OCI-LY1 (cell line): Measurements from ENCODE around the gene CUX1.

Source experiments
- CTCF ChIP-seq: fragments of 200-600 bp; sonication (generic), shearing (Covaris generic); IDR thresholded peaks from 2 replicates; pipeline ENCODE4 v1.5.1; 2017; ENCODE audit warnings: mild to moderate bottlenecking, antibody characterized with exemption, low read length, moderate library complexity, mixed read lengths
- EZH2 ChIP-seq: fragments of 200-600 bp; sonication (generic), shearing (Covaris generic); IDR thresholded peaks from 2 replicates; pipeline ENCODE4 v1.8.0; 2017; ENCODE audit warnings: borderline replicate concordance, mixed run types, mild to moderate bottlenecking, antibody characterized with exemption, low read length, moderate library complexity, mixed read lengths

DNA sequence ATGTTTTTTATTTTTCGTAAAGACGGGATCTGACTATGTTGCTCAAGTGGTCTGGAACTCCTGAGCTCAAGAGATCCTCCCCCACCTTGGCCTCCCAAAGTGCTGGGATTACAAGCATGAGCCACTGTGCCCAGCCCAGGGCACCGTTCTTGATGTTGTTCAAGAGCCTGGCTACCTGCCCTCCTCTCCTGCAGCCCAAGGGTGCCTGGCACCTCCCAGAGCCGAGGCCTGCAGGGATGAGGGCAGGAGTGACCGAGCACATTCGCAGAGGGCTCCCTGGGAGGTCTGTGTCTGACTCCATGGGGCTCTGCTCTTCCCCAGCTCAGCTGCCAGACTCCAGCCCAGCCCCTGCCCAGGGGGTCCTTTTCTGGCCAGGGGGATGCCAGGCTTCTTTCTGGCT, 484.6 kb downstream of the CUX1 start:
- TF ChIP-seq EZH2 (no peak), CTCF (no peak)
